Fibroblast of skin of right biceps (primary cell): ENCODE data around the gene CRELD2.

Source experiments
- DNase-seq: peaks from one replicate; pipeline ENCODE4 v3.0.0-alpha.2; 2013

CRELD2 gene

GRCh38 chr22:49970528-49971231, 52.2 kb downstream of the CRELD2 start:
- DNase-seq: peak; percentile 98

- no peak for DNase-seq
Observed at GRCh38 chr22:49971232-49972162, 53.1 kb downstream of the CRELD2 start.

- no peak for DNase-seq
Observed at GRCh38 chr22:49972163-49973017, 54.0 kb downstream of the CRELD2 start.

- no peak for DNase-seq
Observed at GRCh38 chr22:49973018-49973961, 54.9 kb downstream of the CRELD2 start.

- DNase-seq: no peak
Observed at GRCh38 chr22:49975543-49976389, 57.3 kb downstream of the CRELD2 start.

GRCh38 chr22:49976439-49977175, 58.2 kb downstream of the CRELD2 start:
- no peak for DNase-seq
